ENCODE data around the gene STKLD1. TPM values are rescaled to one million over a fixed set of nuclear protein-coding genes. Genes with fewer than 3 reads are reported as not detected.

STKLD1 gene
- total RNA-seq (2014; rRNA removed; shearing (Covaris generic)) = 0.41 TPM in 1 of 2 replicates, not detected in the other

GRCh38 chr9:133375724-133376654, at the start of gene STKLD1, which contains the start of gene SURF4:
STKLD1 (plus strand) TSS chr9:133376366; CDS start chr9:133376474, 108 bp downstream.
SURF4 (minus strand) TSS chr9:133376060; CDS start chr9:133375969, 91 bp downstream.

GRCh38 chr9:133335924-133336811, 40.0 kb upstream of the STKLD1 start, which contains the start of gene SURF6:
SURF6 (minus strand) TSS chr9:133336188; CDS start chr9:133336132, 56 bp downstream.

GRCh38 chr9:133347985-133348717, 28.0 kb upstream of the STKLD1 start, which contains the start of the genes MED22 and RPL7A:
MED22 (minus strand) TSS chr9:133348131; CDS start chr9:133346662, 1,469 bp downstream.
RPL7A (plus strand) TSS chr9:133348218; CDS start chr9:133348244, 26 bp downstream.

GRCh38 chr9:133356391-133357091, 19.6 kb upstream of the STKLD1 start, which contains the start of the genes SURF1 and SURF2:
SURF1 (minus strand) TSS chr9:133356487; CDS start chr9:133356453, 34 bp downstream.
SURF2 (plus strand) TSS chr9:133356550; CDS start chr9:133356593, 43 bp downstream.

GRCh38 chr9:133417541-133418461, 41.6 kb downstream of the STKLD1 start, which contains the start of gene REXO4:
REXO4 (minus strand) TSS chr9:133418010; CDS start chr9:133417844, 166 bp downstream.

GRCh38 chr9:133421615-133422542, 45.7 kb downstream of the STKLD1 start, which contains the start of gene ADAMTS13:
ADAMTS13 (plus strand) TSS chr9:133422367; CDS start chr9:133422444, 77 bp downstream.

Small RNA genes within 50 kb of the gene (small RNA-seq; reads per million reads assigned to genes)
- gene RF00019 = not detected
- not detected for gene SNORD24
- gene SNORD36A = not detected
- gene SNORD36B = not detected
- not detected for gene SNORD36C

Other genes starting within 250 kb of the STKLD1 start
- 17.6 and 22.6 TPM in 2 replicates for gene GBGT1, start 212.5 kb upstream of the STKLD1 start, total RNA-seq (2014; rRNA removed; shearing (Covaris generic))
- gene OBP2B, start 167.1 kb upstream of the STKLD1 start, total RNA-seq (2014; rRNA removed; shearing (Covaris generic)) = not detected in 2 replicates
- not detected in 2 replicates for gene ABO, start 101.2 kb upstream of the STKLD1 start, total RNA-seq (2014; rRNA removed; shearing (Covaris generic))
- gene SURF6, start 40.2 kb upstream of the STKLD1 start, total RNA-seq (2014; rRNA removed; shearing (Covaris generic)) = 56.2 and 62.8 TPM in 2 replicates
- gene MED22, start 28.2 kb upstream of the STKLD1 start, total RNA-seq (2014; rRNA removed; shearing (Covaris generic)) = 29.7 and 31.6 TPM in 2 replicates
- 2,460 and 2,581 TPM in 2 replicates for gene RPL7A, start 28.1 kb upstream of the STKLD1 start, total RNA-seq (2014; rRNA removed; shearing (Covaris generic))
- 35.5 and 40.5 TPM in 2 replicates for gene SURF1, start 19.9 kb upstream of the STKLD1 start, total RNA-seq (2014; rRNA removed; shearing (Covaris generic))
- 88.1 and 115 TPM in 2 replicates for gene SURF2, start 19.8 kb upstream of the STKLD1 start, total RNA-seq (2014; rRNA removed; shearing (Covaris generic))
- 182 and 190 TPM in 2 replicates for gene SURF4, start 306 bp upstream of the STKLD1 start, total RNA-seq (2014; rRNA removed; shearing (Covaris generic))
- gene REXO4, start 41.6 kb downstream of the STKLD1 start, total RNA-seq (2014; rRNA removed; shearing (Covaris generic)) = 45.8 and 48.7 TPM in 2 replicates
- 2.7 and 3.9 TPM in 2 replicates for gene ADAMTS13, start 46.0 kb downstream of the STKLD1 start, total RNA-seq (2014; rRNA removed; shearing (Covaris generic))
- 5.4 and 5.7 TPM in 2 replicates for gene CACFD1, start 83.6 kb downstream of the STKLD1 start, total RNA-seq (2014; rRNA removed; shearing (Covaris generic))
- 3.3 and 4.2 TPM in 2 replicates for gene SLC2A6, start 102.7 kb downstream of the STKLD1 start, total RNA-seq (2014; rRNA removed; shearing (Covaris generic))
- not detected in 2 replicates for gene MYMK, start 148.6 kb downstream of the STKLD1 start, total RNA-seq (2014; rRNA removed; shearing (Covaris generic))
- gene ADAMTSL2, start 158.3 kb downstream of the STKLD1 start, total RNA-seq (2014; rRNA removed; shearing (Covaris generic)) = not detected in 2 replicates
- gene FAM163B, start 233.0 kb downstream of the STKLD1 start, total RNA-seq (2014; rRNA removed; shearing (Covaris generic)) = not detected in 2 replicates

Data from A375 (cell line).